Activated B cell treated with CpG ODN at 0.5 μM for 24 hours (primary cell): ENCODE measurements around the gene CD22. TPM values are rescaled to one million over a fixed set of nuclear protein-coding genes. Genes with fewer than 3 reads are reported as not detected.

ENCODE experiments used
- ATAC-seq: fragments of 200-7000 bp; cut with Tn5 transposase; one replicate; pipeline ENCODE4 v1.10.0; 2021; ENCODE audit warnings: low read depth, mild to moderate bottlenecking, moderate library complexity
- CTCF ChIA-PET: fragments of 350-600 bp; sonication (Branson Sonifier 250); formaldehyde crosslinking; loops from one replicate; lab custom pipeline; 2021; ENCODE audit warnings: antibody characterized with exemption; lab: Charles Lee
- POLR2A ChIA-PET: fragments of 350-600 bp; sonication (Branson Sonifier 250); formaldehyde crosslinking; loops from one replicate; lab custom pipeline; 2021; ENCODE audit warnings: antibody characterized with exemption; lab: Charles Lee
- DNase-seq: peaks from one replicate; pipeline ENCODE4 v3.0.0; 2022
- H3K27ac Mint-ChIP-seq: one replicate; pipeline ENCODE4 v1.8.0; 2020; ENCODE audit warnings: mixed read lengths
- H3K27me3 Mint-ChIP-seq: one replicate; pipeline ENCODE4 v1.8.0; 2021; ENCODE audit warnings: mixed read lengths
- H3K36me3 Mint-ChIP-seq: one replicate; pipeline ENCODE4 v1.8.0; 2021; ENCODE audit warnings: low read depth, mixed read lengths
- H3K4me1 Mint-ChIP-seq: one replicate; pipeline ENCODE4 v1.8.0; 2021; ENCODE audit warnings: mixed read lengths
- H3K4me3 Mint-ChIP-seq: one replicate; pipeline ENCODE4 v1.8.0; 2020; ENCODE audit warnings: mild to moderate bottlenecking, mixed read lengths
- H3K9me3 Mint-ChIP-seq: one replicate; pipeline ENCODE4 v1.8.0; 2020; ENCODE audit warnings: mixed read lengths
- intact Hi-C: fragments of 100-400 bp; cut with micrococcal nuclease; formaldehyde crosslinking; loops from one replicate; pipeline ENCODE4 v1.15.1; 2024
- total RNA-seq: library from RNA; stranded (reverse); gene quantifications from 2 replicates; pipeline ENCODE4 v1.2.3, GENCODE V29; 2022
- TF ChIP-seq, protein P1 (sequence below): fragments of 200-600 bp; IDR thresholded peaks from one replicate; pipeline ENCODE4 v1.8.0; 2022; ENCODE audit warnings: antibody characterized with exemption, mild to moderate bottlenecking

Gene CD22
- total RNA-seq, 1 donor from 2014 or later, result 1,096 TPM

DNA sequence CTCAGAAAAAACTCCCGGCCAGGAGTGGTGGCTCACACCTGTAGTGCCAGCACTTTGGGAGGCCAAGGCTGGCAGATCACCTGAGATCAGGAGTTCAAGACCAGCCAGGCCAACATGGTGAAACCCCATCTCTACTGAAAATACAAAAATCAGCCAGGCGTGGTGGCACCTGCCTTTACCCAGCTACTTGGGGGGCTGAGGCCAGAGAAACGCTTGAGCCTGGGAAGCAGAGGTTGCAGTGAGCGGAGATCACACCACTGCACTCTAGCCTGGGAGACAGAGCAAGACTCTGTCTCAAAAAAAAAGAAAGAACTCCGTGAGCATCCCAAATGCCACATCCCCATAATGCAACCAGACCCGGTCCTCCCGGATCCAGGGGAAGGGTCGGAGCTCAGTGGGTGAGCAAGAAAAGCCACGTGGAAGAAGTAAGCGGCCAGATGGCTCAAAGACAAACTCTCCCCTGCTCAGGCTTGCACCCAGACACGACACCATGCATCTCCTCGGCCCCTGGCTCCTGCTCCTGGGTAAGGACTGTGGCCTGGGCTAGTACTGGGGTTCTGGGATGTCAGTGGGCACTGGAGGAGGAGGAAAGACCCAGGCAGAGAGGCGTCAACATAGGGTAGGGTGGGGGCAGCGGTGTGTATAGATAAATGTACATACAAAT lies 2.7 kb downstream of the CD22 start:
- intact Hi-C loops, result loop anchor here (5.0 to 10.0 kb wide), 2 partner anchors 34 to 573 kb away; partner anchors contain the start of genes HCST, NFKBID and TYROBP
- H3K27ac Mint-ChIP-seq, result peak overlapping the region; percentile 94
- peak overlapping the region; percentile 90 for H3K4me3 Mint-ChIP-seq
- peaks cover 73% of the 10 kb centered on the region for H3K36me3 Mint-ChIP-seq
- no peaks in the 10 kb centered on the region for H3K27me3 Mint-ChIP-seq
- ATAC-seq (no peak), DNase-seq (no peak)
- peaks cover 86% of the 10 kb centered on the region for H3K4me1 Mint-ChIP-seq
- TF ChIP-seq, protein P1, sequence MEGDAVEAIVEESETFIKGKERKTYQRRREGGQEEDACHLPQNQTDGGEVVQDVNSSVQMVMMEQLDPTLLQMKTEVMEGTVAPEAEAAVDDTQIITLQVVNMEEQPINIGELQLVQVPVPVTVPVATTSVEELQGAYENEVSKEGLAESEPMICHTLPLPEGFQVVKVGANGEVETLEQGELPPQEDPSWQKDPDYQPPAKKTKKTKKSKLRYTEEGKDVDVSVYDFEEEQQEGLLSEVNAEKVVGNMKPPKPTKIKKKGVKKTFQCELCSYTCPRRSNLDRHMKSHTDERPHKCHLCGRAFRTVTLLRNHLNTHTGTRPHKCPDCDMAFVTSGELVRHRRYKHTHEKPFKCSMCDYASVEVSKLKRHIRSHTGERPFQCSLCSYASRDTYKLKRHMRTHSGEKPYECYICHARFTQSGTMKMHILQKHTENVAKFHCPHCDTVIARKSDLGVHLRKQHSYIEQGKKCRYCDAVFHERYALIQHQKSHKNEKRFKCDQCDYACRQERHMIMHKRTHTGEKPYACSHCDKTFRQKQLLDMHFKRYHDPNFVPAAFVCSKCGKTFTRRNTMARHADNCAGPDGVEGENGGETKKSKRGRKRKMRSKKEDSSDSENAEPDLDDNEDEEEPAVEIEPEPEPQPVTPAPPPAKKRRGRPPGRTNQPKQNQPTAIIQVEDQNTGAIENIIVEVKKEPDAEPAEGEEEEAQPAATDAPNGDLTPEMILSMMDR, result no peak
- no peaks in the 10 kb centered on the region for H3K9me3 Mint-ChIP-seq
- ChIA-PET POLR2A (interaction anchor here (1.1 to 17.7 kb wide), 14 partner anchors 10 to 316 kb away, joined by 3 to 645 read pairs (median 16); partner anchors contain the start of genes COX6B1, FFAR1, HAMP and USF2), CTCF (interaction anchor here (1.8 to 4.5 kb wide), 3 partner anchors 12 to 17 kb away, joined by 7 to 37 read pairs (median 10); partner anchors contain the start of gene FFAR1)

DNA sequence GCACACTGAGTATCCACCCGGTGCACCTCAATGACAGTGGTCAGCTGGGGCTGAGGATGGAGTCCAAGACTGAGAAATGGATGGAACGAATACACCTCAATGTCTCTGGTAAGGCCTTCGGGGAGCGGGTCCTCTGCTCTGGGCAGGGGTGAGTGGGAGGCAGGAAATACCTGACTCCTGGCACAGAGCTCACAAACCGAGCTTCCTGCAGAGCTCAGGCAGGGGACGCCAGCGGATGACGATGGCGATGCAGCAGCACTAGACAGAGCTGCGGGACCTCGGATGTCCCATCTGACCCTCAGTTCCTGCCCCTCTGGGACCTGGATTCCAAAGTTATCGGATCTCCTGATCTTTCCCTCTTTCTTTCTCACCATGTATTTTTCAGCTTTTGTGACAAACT lies 3.8 kb downstream of the CD22 start:
- intact Hi-C loops, result loop anchor here (5.0 to 10.0 kb wide), 2 partner anchors 36 to 572 kb away; partner anchors contain the start of genes HCST, NFKBID and TYROBP
- ChIA-PET POLR2A (interaction anchor here (0.5 to 17.7 kb wide), 14 partner anchors 9 to 568 kb away, joined by 3 to 645 read pairs (median 12); partner anchors contain the start of genes FFAR1, HAMP and USF2), CTCF (interaction anchor here (0.8 to 4.5 kb wide), 8 partner anchors 9 to 139 kb away, joined by 3 to 37 read pairs (median 6); partner anchors contain the start of gene FFAR1)
- no peak for DNase-seq
- Mint-ChIP-seq H3K27me3 (no peaks in the 10 kb centered on the region), H3K4me1 (peaks cover 87% of the 10 kb centered on the region), H3K4me3 (peak overlapping the region; percentile 90), H3K9me3 (no peaks in the 10 kb centered on the region), H3K36me3 (peaks cover 84% of the 10 kb centered on the region), H3K27ac (peak overlapping the region; percentile 95)
- ATAC-seq, result peak; percentile 10
- TF ChIP-seq, protein P1, result no peak

- no peak for DNase-seq
- peak overlapping the region; percentile 90 for H3K4me3 Mint-ChIP-seq
- CTCF ChIA-PET, result interaction anchor here (0.7 to 4.5 kb wide), 6 partner anchors 12 to 65 kb away, joined by 3 to 37 read pairs (median 4); partner anchors contain the start of gene FFAR1
- ATAC-seq, result no peak
- intact Hi-C loops, result loop anchor here (5.0 to 10.0 kb wide), 2 partner anchors 37 to 571 kb away; partner anchors contain the start of genes HCST, NFKBID and TYROBP
- POLR2A ChIA-PET, result interaction anchor here (0.6 to 17.7 kb wide), 12 partner anchors 8 to 408 kb away, joined by 3 to 645 read pairs (median 6); partner anchors contain the start of genes FFAR1, HAMP and USF2
- peaks cover 83% of the 10 kb centered on the region for H3K4me1 Mint-ChIP-seq
- TF ChIP-seq, protein P1, result no peak
- peaks cover 92% of the 10 kb centered on the region for H3K36me3 Mint-ChIP-seq
- no peaks in the 10 kb centered on the region for H3K9me3 Mint-ChIP-seq
- H3K27me3 Mint-ChIP-seq, result no peaks in the 10 kb centered on the region
- H3K27ac Mint-ChIP-seq, result peak overlapping the region; percentile 95
Measured at GRCh38 chr19:35334144-35334753, 5.3 kb downstream of the CD22 start.

DNA sequence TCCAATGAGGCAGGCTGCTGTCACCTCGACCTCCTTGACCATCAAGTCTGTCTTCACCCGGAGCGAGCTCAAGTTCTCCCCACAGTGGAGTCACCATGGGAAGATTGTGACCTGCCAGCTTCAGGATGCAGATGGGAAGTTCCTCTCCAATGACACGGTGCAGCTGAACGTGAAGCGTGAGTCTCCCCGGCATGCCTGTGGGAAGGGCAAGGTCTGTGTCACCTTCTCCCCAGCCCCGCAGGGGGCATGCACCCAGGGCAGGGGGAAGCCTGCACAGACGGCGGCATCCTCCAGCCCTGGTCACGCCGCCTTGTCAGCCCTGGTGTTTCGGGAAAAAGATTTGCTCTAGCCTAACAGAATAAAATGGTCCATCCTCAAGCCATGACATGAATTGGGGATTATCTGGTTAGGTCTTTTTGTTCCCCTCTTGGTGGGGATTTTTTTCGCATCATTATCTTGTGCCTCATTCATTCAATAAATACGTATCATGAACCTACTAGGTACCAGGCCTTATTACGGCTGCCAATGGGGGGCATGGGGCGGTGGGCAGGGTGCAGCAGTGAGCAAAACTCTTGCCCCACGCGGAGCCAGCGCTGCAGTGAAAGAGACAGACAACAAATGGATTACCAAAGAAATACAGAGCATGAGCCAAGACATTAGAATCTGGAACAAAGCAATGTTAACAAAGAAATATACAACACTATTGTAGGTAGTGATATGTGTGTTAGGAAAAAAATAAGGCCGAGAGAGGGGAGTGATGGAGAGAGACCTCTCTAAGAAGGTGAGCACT lies 7.4 kb downstream of the CD22 start:
- H3K27me3 Mint-ChIP-seq, result no peaks in the 10 kb centered on the region
- no peak for DNase-seq
- H3K27ac Mint-ChIP-seq, result peak overlapping the region; percentile 95
- peaks cover 95% of the 10 kb centered on the region for H3K36me3 Mint-ChIP-seq
- TF ChIP-seq, protein P1, result no peak
- no peaks in the 10 kb centered on the region for H3K9me3 Mint-ChIP-seq
- intact Hi-C loops, result loop anchor here (10.0 kb wide), 1 partner anchor 568 kb away; the partner anchor contains the start of genes HCST, NFKBID and TYROBP
- peak overlapping the region; percentile 61 for H3K4me3 Mint-ChIP-seq
- peaks cover 85% of the 10 kb centered on the region for H3K4me1 Mint-ChIP-seq
- ATAC-seq, result no peak
- ChIA-PET CTCF (interaction anchor here (1.4 kb wide), 1 partner anchor 11 kb away, joined by 5 read pairs; the partner anchor contains the start of gene FFAR1), POLR2A (interaction anchor here (0.7 to 17.7 kb wide), 11 partner anchors 11 to 270 kb away, joined by 3 to 645 read pairs (median 3); partner anchors contain the start of gene FFAR1)
